ENCODE results near the gene RARG.

- no peak for TF ChIP-seq SMC3 (IDR thresholded peaks at IDR 0.05; ENCODE audit: low read depth, low read length)
- no peak for TF ChIP-seq RCOR1 (IDR thresholded peaks at IDR 0.05; ENCODE audit: insufficient replicate concordance, low read length)
- no peak for TF ChIP-seq POLR2A (IDR thresholded peaks at IDR 0.05; ENCODE audit: low read depth, low read length)
- TF ChIP-seq CTCF (conservative IDR thresholded peaks at IDR 0.05; ENCODE audit: low read depth, low read length): no peak
- no peak for TF ChIP-seq MXI1 (IDR thresholded peaks at IDR 0.05; ENCODE audit: borderline replicate concordance, low read depth, low read length)
- TF ChIP-seq USF2 (IDR thresholded peaks at IDR 0.05; ENCODE audit: low read depth, low read length): no peak
- no peak for TF ChIP-seq BHLHE40 (IDR thresholded peaks at IDR 0.05; ENCODE audit: low read depth, low read length)
- TF ChIP-seq NFE2L2 (IDR thresholded peaks at IDR 0.05; ENCODE audit: low read depth, low read length): no peak
- no peak for TF ChIP-seq MAFK (IDR thresholded peaks at IDR 0.05; ENCODE audit: low read depth, low read length)
- no peak for TF ChIP-seq MAZ (IDR thresholded peaks at IDR 0.05; ENCODE audit: borderline replicate concordance, low read depth, low read length)
- no peak for TF ChIP-seq FOS (IDR thresholded peaks at IDR 0.05; ENCODE audit: low read depth, low read length)
- TF ChIP-seq CEBPB (IDR thresholded peaks at IDR 0.05; ENCODE audit: low read depth, low read length): no peak
- no peak for TF ChIP-seq RFX5 (IDR thresholded peaks at IDR 0.05; ENCODE audit: low read depth, low read length)
- TF ChIP-seq ELK1 (IDR thresholded peaks at IDR 0.05; ENCODE audit: borderline replicate concordance, low read depth, low read length): no peak
Measured at GRCh38 chr12:53201177-53201541, 30.9 kb downstream of the RARG start.
